Heart left ventricle (tissue), 16 donors: Measurements from ENCODE around the gene STARD7. TPM values are rescaled to one million over a fixed set of nuclear protein-coding genes. Genes with fewer than 3 reads are reported as not detected.

Experiments
- ATAC-seq, 4 donors: fragments of 200-7000 bp; cut with Tn5 transposase; one replicate each; pipeline ENCODE4 v1.9.1; 2020 to 2022; ENCODE audit warnings: moderate library complexity in 4 of 4, mild to moderate bottlenecking in 3 of 4, moderate number of reproducible peaks in 1 of 4
- DNase-seq, 5 donors: peaks; one replicate each; pipeline ENCODE4 v3.0.0-alpha.2; 2020
- H3K27ac ChIP-seq, 12 donors: fragments of 200-600 bp; sonication (generic) in 4 of 12; one replicate each; pipeline versions ENCODE4 v1.5.0 to v1.8.0; 2016 to 2022; ENCODE audit warnings: mild to moderate bottlenecking in 2 of 12
- H3K27me3 ChIP-seq, 9 donors: fragments of 200-600 bp; sonication (generic) in 2 of 9; one replicate each; pipeline versions ENCODE4 v1.5.1 to v1.8.0; 2016 to 2022; ENCODE audit warnings: mild to moderate bottlenecking in 3 of 9
- H3K36me3 ChIP-seq, 9 donors: fragments of 200-600 bp; sonication (generic) in 2 of 9; one replicate each; pipeline versions ENCODE4 v1.5.0 to v1.8.0; 2018 to 2022; ENCODE audit warnings: mild to moderate bottlenecking in 2 of 9
- H3K4me1 ChIP-seq, 12 donors: fragments of 200-600 bp; sonication (generic) in 4 of 12; one replicate each; pipeline versions ENCODE4 v1.5.0 to v1.8.0; 2016 to 2022; ENCODE audit warnings: mild to moderate bottlenecking in 3 of 12
- H3K4me3 ChIP-seq, 12 donors: fragments of 200-600 bp; sonication (generic) in 4 of 12; one replicate each; pipeline versions ENCODE4 v1.5.0 to v1.8.0; 2017 to 2022; ENCODE audit warnings: mild to moderate bottlenecking in 9 of 12, moderate library complexity in 4 of 12
- H3K9me3 ChIP-seq, 12 donors: fragments of 200-600 bp; sonication (generic) in 4 of 12; one replicate each; pipeline versions ENCODE4 v1.5.0 to v1.8.0; 2016 to 2022; ENCODE audit warnings: mild to moderate bottlenecking in 1 of 12
- CTCF ChIP-seq, 12 donors: fragments of 200-600 bp; sonication (generic) in 4 of 12; IDR thresholded peaks; one replicate each; pipeline versions ENCODE4 v1.5.0 to v1.8.0; 2018 to 2022; ENCODE audit warnings: antibody characterized with exemption in 12 of 12, mild to moderate bottlenecking in 5 of 12
- POLR2A ChIP-seq, 2 donors: fragments of 450-650 bp; IDR thresholded peaks; one replicate each; pipeline ENCODE4 v1.6.1; 2017; ENCODE audit warnings: antibody characterized with exemption in 2 of 2, mild to moderate bottlenecking in 2 of 2, moderate library complexity in 2 of 2
- WGBS, 4 donors: extraction: QIAGEN DNeasy Blood & Tissue Kit in 2 of 4; methylation state at CpG; one replicate each; pipeline versions ENCODE4 v1.1.5 to v1.1.7; 2013 to 2018; 5-methylcytosine and 5-hydroxymethylcytosine counted together
- intact Hi-C, 10 donors: fragments of 100-400 bp; cut with DNase I; formaldehyde crosslinking; loops; one replicate each; pipeline versions ENCODE4 v1.11.1 to v1.14.2; 2022
- polyA plus RNA-seq, 2 donors: library from polyadenylated mRNA; stranded (reverse); fragments of 200-250 nt; gene quantifications; one replicate each; pipeline ENCODE4 v1.2.3, GENCODE V29; 2013
- total RNA-seq, 9 donors: library from RNA; depleted of rRNA in 2 of 9; stranded (reverse); fragments of >200 nt in 2 of 9; fragmentation: NEBNext Ultra II Directional in 3 of 9; extraction: Animal tissue kit (Norgen Biotek cat#: 25700) in 3 of 9; gene quantifications; one replicate each; pipeline versions ENCODE4 v1.1.0 to v1.2.4, GENCODE V29; 2016 to 2023
- donor health status: ischemic (EF 13 %, LVEDD 7.1; RV severe dilation, severe dysfunction).
- donor health status: healthy with polysubstance abuse.
- donor health status: DM: no; HTN: yes; CAD: no.
- donor health status: DM: no; HTN: no; CAD: no.
- donor health status: ischemic (EF 25% LVEDD 6.9; RV normal size, moderate dysfunction).
- donor health status: ischemic (EF 25% LVEDD 5.7; RV mildly dilated, moderate dysfunction).
- donor health status: healthy.
- donor health status: DM: yes; HTN: yes; CAD: no.
- donor health status: ischemic (EF 35%, LVEDD 5.7; RV mildly dilated, moderate dysfunction).
- donor health status: nonischemic (EF 11% LVEDD 7.7; RV severe dilation, severe dysfunction).
- donor health status: DM: yes; HTN: yes; CAD: no.
- donor health status: PGD.
- donor health status: ischemic (EF 29% LVEDD 5.4; RV normal size, mild dysfunction).
- donor health status: nonischemic (EF 23%, LVEDD 6.1; RV moderate dilation, normal function).

STARD7 gene
- total and polyA plus RNA-seq, 11 donors, result 58.3 to 526 (median 188) TPM

- peaks cover 9 to 93% (median 76%) of the 10 kb centered on the region in 12 donors for H3K4me1 ChIP-seq
These were observed 7.3 kb downstream of the STARD7 start for GRCh38 chr2:96201338-96201737.

GRCh38 chr2:96198921-96199320, 9.7 kb downstream of the STARD7 start:
- Histone ChIP-seq H3K27ac (peak overlapping the region in 4 of 12 donors; percentile 8 to 91 (median 22)), H3K27me3 (no peaks in the 10 kb centered on the region), H3K4me3 (no peak overlapping the region), H3K36me3 (peaks cover 0 to 19% (median 14%) of the 10 kb centered on the region in 9 donors), H3K4me1 (peaks cover 6 to 90% (median 65%) of the 10 kb centered on the region in 12 donors), H3K9me3 (no peaks in the 10 kb centered on the region)
- DNase-seq, result no peak
- TF ChIP-seq POLR2A (IDR thresholded peaks at IDR 0.05) (no peak), CTCF (IDR thresholded peaks at IDR 0.05) (no peak)
- WGBS, 4 donors, result 65 to 75% (median 73%) methylated on average over 2 of the region's 2 CpGs
- no peak for ATAC-seq
- intact Hi-C loops, result no loop called here

More at GRCh38 chr2:96201338-96201737, 7.3 kb downstream of the STARD7 start:
- no peaks in the 10 kb centered on the region for H3K36me3 ChIP-seq
- H3K4me3 ChIP-seq, result no peak overlapping the region
- no peaks in the 10 kb centered on the region for H3K9me3 ChIP-seq
- 53 to 68% (median 56%) methylated on average over 5 of the region's 5 CpGs for WGBS, 4 donors
- ATAC-seq, result peak in 1 of 4 donors; percentile 2
- DNase-seq, result no peak
- TF ChIP-seq CTCF (IDR thresholded peaks at IDR 0.05), result no peak
- no peak for TF ChIP-seq POLR2A (IDR thresholded peaks at IDR 0.05)
- intact Hi-C loops, result loop anchor here in 1 of 10 donors (10.0 kb wide), 1 partner anchor 333 kb away; the partner anchor contains the start of gene ARID5A
- peak overlapping the region in 6 of 12 donors; percentile 3 to 97 (median 16) for H3K27ac ChIP-seq
- H3K27me3 ChIP-seq, result no peaks in the 10 kb centered on the region

- TF ChIP-seq CTCF (IDR thresholded peaks at IDR 0.05) (no peak), POLR2A (IDR thresholded peaks at IDR 0.05) (no peak)
- H3K9me3 ChIP-seq, result no peaks in the 10 kb centered on the region
- intact Hi-C loops, result no loop called here
- DNase-seq (no peak), ATAC-seq (no peak)
- no peaks in the 10 kb centered on the region for H3K27me3 ChIP-seq
- H3K36me3 ChIP-seq, result peaks cover 1 to 31% (median 27%) of the 10 kb centered on the region in 9 donors
- H3K4me3 ChIP-seq, result no peak overlapping the region
- peaks cover 6 to 90% (median 56%) of the 10 kb centered on the region in 12 donors for H3K4me1 ChIP-seq
- peak overlapping the region in 4 of 12 donors; percentile 11 to 91 (median 34) for H3K27ac ChIP-seq
- 76 to 88% (median 82%) methylated on average over 5 of the region's 5 CpGs for WGBS, 4 donors
These were observed 10.9 kb downstream of the STARD7 start for GRCh38 chr2:96197546-96198255.

GRCh38 chr2:96195410-96196066, 13.1 kb downstream of the STARD7 start:
- ATAC-seq, result no peak
- no peak for DNase-seq
- WGBS, 4 donors, result 63 to 67% (median 66%) methylated on average over 10 of the region's 10 CpGs
- Histone ChIP-seq H3K36me3 (peaks cover 4 to 53% (median 48%) of the 10 kb centered on the region in 9 donors), H3K27ac (peak overlapping the region in 6 of 12 donors; percentile 1 to 91 (median 30)), H3K4me3 (no peak overlapping the region), H3K27me3 (no peaks in the 10 kb centered on the region), H3K4me1 (peaks cover 5 to 79% (median 42%) of the 10 kb centered on the region in 12 donors), H3K9me3 (no peaks in the 10 kb centered on the region)
- no peak for TF ChIP-seq POLR2A (IDR thresholded peaks at IDR 0.05)
- no peak for TF ChIP-seq CTCF (IDR thresholded peaks at IDR 0.05)
- intact Hi-C loops, result no loop called here
